ENCODE results near the gene VCAN.
A peak's percentile ranks its signal among the peaks of the same experiment; 100 is the strongest.

Gene VCAN

DNA sequence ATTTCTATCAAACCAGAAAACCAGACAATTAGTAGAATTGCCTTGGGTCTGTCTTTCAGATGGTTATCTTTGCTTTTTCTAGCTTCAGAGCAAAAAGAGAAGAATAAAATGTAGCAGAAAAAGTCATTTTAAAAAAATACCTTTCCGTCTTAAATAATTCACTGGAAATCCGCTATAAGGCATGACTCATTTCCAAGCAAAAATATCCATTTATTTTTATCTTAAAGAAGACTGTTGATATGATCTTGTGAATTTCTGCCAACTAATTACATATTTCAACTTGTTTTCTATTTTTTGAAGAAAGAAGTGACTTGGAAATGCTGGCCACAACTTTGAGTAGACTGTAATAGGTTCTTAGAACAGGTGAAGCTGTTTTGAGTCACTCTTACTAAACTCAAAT is 83.7 kb downstream of the VCAN start:
- H3K36me3 ChIP-seq (replicated peaks; ENCODE audit: insufficient read depth, low read length), result no peaks in the 10 kb centered on the region
- no peak for TF ChIP-seq EZH2 (optimal IDR thresholded peaks at IDR 0.05; ENCODE audit: low read depth, low read length)
- no peak for TF ChIP-seq EZH2phosphoT487 (IDR thresholded peaks at IDR 0.05; ENCODE audit: low read length)
- TF ChIP-seq, protein P1, sequence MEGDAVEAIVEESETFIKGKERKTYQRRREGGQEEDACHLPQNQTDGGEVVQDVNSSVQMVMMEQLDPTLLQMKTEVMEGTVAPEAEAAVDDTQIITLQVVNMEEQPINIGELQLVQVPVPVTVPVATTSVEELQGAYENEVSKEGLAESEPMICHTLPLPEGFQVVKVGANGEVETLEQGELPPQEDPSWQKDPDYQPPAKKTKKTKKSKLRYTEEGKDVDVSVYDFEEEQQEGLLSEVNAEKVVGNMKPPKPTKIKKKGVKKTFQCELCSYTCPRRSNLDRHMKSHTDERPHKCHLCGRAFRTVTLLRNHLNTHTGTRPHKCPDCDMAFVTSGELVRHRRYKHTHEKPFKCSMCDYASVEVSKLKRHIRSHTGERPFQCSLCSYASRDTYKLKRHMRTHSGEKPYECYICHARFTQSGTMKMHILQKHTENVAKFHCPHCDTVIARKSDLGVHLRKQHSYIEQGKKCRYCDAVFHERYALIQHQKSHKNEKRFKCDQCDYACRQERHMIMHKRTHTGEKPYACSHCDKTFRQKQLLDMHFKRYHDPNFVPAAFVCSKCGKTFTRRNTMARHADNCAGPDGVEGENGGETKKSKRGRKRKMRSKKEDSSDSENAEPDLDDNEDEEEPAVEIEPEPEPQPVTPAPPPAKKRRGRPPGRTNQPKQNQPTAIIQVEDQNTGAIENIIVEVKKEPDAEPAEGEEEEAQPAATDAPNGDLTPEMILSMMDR (IDR thresholded peaks at IDR 0.05; ENCODE audit: low read length), result no peak

DNA sequence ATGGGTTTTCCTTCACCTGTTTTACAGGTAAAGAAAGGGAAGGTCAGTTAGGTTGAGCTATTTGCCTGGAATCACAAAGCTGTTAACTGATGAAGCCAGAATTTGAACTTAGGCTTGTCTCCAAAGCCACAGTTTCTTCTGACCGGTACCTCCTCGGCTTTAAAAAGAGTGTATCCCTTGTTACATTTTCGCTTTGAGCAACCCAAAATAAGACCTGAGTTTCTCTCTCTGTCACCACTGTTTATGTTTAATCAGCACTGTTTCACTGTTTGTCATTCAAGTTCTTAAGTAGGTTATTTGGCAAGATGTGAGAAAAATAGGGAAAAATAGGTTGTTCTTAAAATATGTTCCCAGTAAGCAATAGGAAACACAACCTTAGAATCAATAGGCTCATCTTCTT is 84.6 kb downstream of the VCAN start:
- Histone ChIP-seq H3K79me2 (ENCODE audit: low read length) (no peaks in the 10 kb centered on the region), H3K27me3 (replicated peaks; ENCODE audit: insufficient read depth, low read length) (no peaks in the 10 kb centered on the region), H3F3A (ENCODE audit: insufficient read depth, low read length) (no peaks in the 10 kb centered on the region), H3K9ac (ENCODE audit: low read length) (no peak overlapping the region; the same call in 1 of the 2 replicates), H3K9me2 (replicated peaks; ENCODE audit: insufficient read depth, low read length) (no peaks in the 10 kb centered on the region), H2AFZ (ENCODE audit: low read length) (peak overlapping the region; percentile 55; the same call in 1 of the 2 replicates), H4K20me1 (ENCODE audit: insufficient read depth, low read length) (no peaks in the 10 kb centered on the region), H3K4me3 (ENCODE audit: low read length) (no peak overlapping the region), H3K4me1 (ENCODE audit: low read length) (no peaks in the 10 kb centered on the region), H3K9me3 (replicated peaks; ENCODE audit: insufficient read depth, low read length) (no peaks in the 10 kb centered on the region), H3K27ac (ENCODE audit: low read length) (peak overlapping the region; percentile 30; the same call in 1 of the 2 replicates), H3K4me2 (ENCODE audit: low read depth, low read length) (peak overlapping the region; percentile 48; the same call in 1 of the 2 replicates), H3K36me3 (replicated peaks; ENCODE audit: insufficient read depth, low read length) (no peaks in the 10 kb centered on the region)
- DNase-seq, result peak; percentile 41
- no peak for TF ChIP-seq EZH2 (optimal IDR thresholded peaks at IDR 0.05; ENCODE audit: low read depth, low read length)
- no peak for TF ChIP-seq EZH2phosphoT487 (IDR thresholded peaks at IDR 0.05; ENCODE audit: low read length)
- TF ChIP-seq, protein P1 (IDR thresholded peaks at IDR 0.05; ENCODE audit: low read length), result no peak

More for the DNA sequence above, 83.7 kb downstream of the VCAN start:
- Histone ChIP-seq H4K20me1 (ENCODE audit: insufficient read depth, low read length) (no peaks in the 10 kb centered on the region), H3K27me3 (replicated peaks; ENCODE audit: insufficient read depth, low read length) (no peaks in the 10 kb centered on the region), H2AFZ (ENCODE audit: low read length) (no peak overlapping the region), H3K9ac (ENCODE audit: low read length) (no peak overlapping the region), H3K79me2 (ENCODE audit: low read length) (no peaks in the 10 kb centered on the region), H3K4me2 (ENCODE audit: low read depth, low read length) (no peak overlapping the region), H3K9me3 (replicated peaks; ENCODE audit: insufficient read depth, low read length) (no peaks in the 10 kb centered on the region), H3K4me3 (ENCODE audit: low read length) (no peak overlapping the region), H3K27ac (ENCODE audit: low read length) (no peak overlapping the region), H3K9me2 (replicated peaks; ENCODE audit: insufficient read depth, low read length) (no peaks in the 10 kb centered on the region), H3K4me1 (ENCODE audit: low read length) (no peaks in the 10 kb centered on the region), H3F3A (ENCODE audit: insufficient read depth, low read length) (no peaks in the 10 kb centered on the region)
- DNase-seq, result no peak

DNA sequence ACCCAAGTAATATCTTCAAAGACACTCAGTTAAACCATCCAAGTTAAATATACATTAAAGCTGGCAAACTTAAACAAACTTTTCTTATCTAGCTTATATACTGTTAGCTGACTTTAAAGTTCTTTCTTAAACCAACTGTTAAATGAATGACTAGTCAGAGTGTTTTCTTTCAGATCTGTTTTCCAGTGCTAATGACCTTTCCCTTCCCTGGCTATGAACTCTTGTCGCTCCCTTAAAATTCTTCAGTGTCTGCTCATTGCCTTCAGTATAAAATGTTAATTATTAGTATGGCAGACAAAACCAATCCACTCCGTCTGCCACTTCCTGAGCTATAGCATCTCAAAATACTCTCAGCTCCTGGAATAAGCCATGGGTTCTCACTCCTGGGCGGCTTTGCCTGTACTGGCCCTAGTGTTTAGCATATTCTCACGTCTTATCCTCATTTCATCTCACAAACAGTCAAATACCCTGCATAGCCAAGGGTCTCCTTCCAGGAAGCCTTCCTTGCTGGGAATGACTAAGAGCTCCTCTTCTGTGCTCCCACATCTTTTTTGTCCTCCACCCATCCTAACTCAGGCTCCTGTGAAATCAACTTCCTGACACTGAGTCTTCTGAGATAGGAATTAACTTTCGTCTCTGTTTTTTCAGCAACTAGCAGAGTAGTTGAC is 87.7 kb downstream of the VCAN start:
- Histone ChIP-seq H3K27ac (ENCODE audit: low read length) (no peak overlapping the region), H3K9me3 (replicated peaks; ENCODE audit: insufficient read depth, low read length) (no peaks in the 10 kb centered on the region), H3K79me2 (ENCODE audit: low read length) (no peaks in the 10 kb centered on the region), H3K9ac (ENCODE audit: low read length) (no peak overlapping the region), H3F3A (ENCODE audit: insufficient read depth, low read length) (no peaks in the 10 kb centered on the region), H3K27me3 (replicated peaks; ENCODE audit: insufficient read depth, low read length) (no peaks in the 10 kb centered on the region), H4K20me1 (ENCODE audit: insufficient read depth, low read length) (no peaks in the 10 kb centered on the region), H2AFZ (ENCODE audit: low read length) (no peak overlapping the region), H3K36me3 (replicated peaks; ENCODE audit: insufficient read depth, low read length) (no peaks in the 10 kb centered on the region), H3K4me3 (ENCODE audit: low read length) (no peak overlapping the region), H3K4me1 (ENCODE audit: low read length) (no peaks in the 10 kb centered on the region), H3K9me2 (replicated peaks; ENCODE audit: insufficient read depth, low read length) (no peaks in the 10 kb centered on the region), H3K4me2 (ENCODE audit: low read depth, low read length) (no peak overlapping the region)
- TF ChIP-seq, protein P1 (IDR thresholded peaks at IDR 0.05; ENCODE audit: low read length), result no peak
- no peak for TF ChIP-seq EZH2 (optimal IDR thresholded peaks at IDR 0.05; ENCODE audit: low read depth, low read length)
- TF ChIP-seq EZH2phosphoT487 (IDR thresholded peaks at IDR 0.05; ENCODE audit: low read length), result no peak
- DNase-seq, result no peak

All from MM.1S (cell line).